Measurements from ENCODE around the gene FAM228A. TPM values are rescaled to one million over a fixed set of nuclear protein-coding genes. Genes with fewer than 3 reads are reported as not detected.

The FAM228A gene
- total RNA-seq, 1 donor from 2014 or later: not detected

GRCh38 chr2:24199968-24200590 is 25.2 kb downstream of the FAM228A start:
- Mint-ChIP-seq H3K4me1 (ENCODE audit: low read depth) (no peaks in the 10 kb centered on the region), H3K27ac (no peak overlapping the region)
- intact Hi-C loops (cut with micrococcal nuclease): no loop called here

GRCh38 chr2:24200799-24201198 is 25.9 kb downstream of the FAM228A start:
- Mint-ChIP-seq H3K27me3 (ENCODE audit: low read depth) (peaks cover 4% of the 10 kb centered on the region), H3K9me3 (no peaks in the 10 kb centered on the region), H3K4me3 (ENCODE audit: low read depth) (no peak overlapping the region), H3K27ac (no peak overlapping the region), H3K36me3 (ENCODE audit: low read depth) (peaks cover 11% of the 10 kb centered on the region), H3K4me1 (ENCODE audit: low read depth) (no peaks in the 10 kb centered on the region)
- DNase-seq (ENCODE audit: low spot score): no peak
- intact Hi-C loops (cut with micrococcal nuclease): no loop called here

More at GRCh38 chr2:24199968-24200590, 25.2 kb downstream of the FAM228A start:
- Mint-ChIP-seq H3K36me3 (ENCODE audit: low read depth) (peaks cover 11% of the 10 kb centered on the region), H3K27me3 (ENCODE audit: low read depth) (peaks cover 7% of the 10 kb centered on the region), H3K4me3 (ENCODE audit: low read depth) (no peak overlapping the region), H3K9me3 (no peaks in the 10 kb centered on the region)
- DNase-seq (ENCODE audit: low spot score): no peak

- Mint-ChIP-seq H3K27ac (no peak overlapping the region), H3K4me1 (ENCODE audit: low read depth) (no peaks in the 10 kb centered on the region), H3K9me3 (no peaks in the 10 kb centered on the region), H3K36me3 (ENCODE audit: low read depth) (peaks cover 14% of the 10 kb centered on the region), H3K4me3 (ENCODE audit: low read depth) (no peak overlapping the region), H3K27me3 (ENCODE audit: low read depth) (no peaks in the 10 kb centered on the region)
- DNase-seq (ENCODE audit: low spot score): no peak
- intact Hi-C loops (cut with micrococcal nuclease): no loop called here
These were observed 28.4 kb downstream of the FAM228A start for GRCh38 chr2:24203029-24203786.

GRCh38 chr2:24203787-24204150 is 28.9 kb downstream of the FAM228A start:
- Mint-ChIP-seq H3K9me3 (no peaks in the 10 kb centered on the region), H3K27ac (no peak overlapping the region), H3K36me3 (ENCODE audit: low read depth) (peaks cover 16% of the 10 kb centered on the region), H3K4me1 (ENCODE audit: low read depth) (no peaks in the 10 kb centered on the region), H3K27me3 (ENCODE audit: low read depth) (no peaks in the 10 kb centered on the region), H3K4me3 (ENCODE audit: low read depth) (no peak overlapping the region)
- intact Hi-C loops (cut with micrococcal nuclease): no loop called here
- DNase-seq (ENCODE audit: low spot score): no peak

- DNase-seq (ENCODE audit: low spot score): no peak
- Mint-ChIP-seq H3K36me3 (ENCODE audit: low read depth) (peaks cover 23% of the 10 kb centered on the region), H3K4me1 (ENCODE audit: low read depth) (no peaks in the 10 kb centered on the region), H3K4me3 (ENCODE audit: low read depth) (no peak overlapping the region), H3K9me3 (no peaks in the 10 kb centered on the region), H3K27ac (no peak overlapping the region), H3K27me3 (ENCODE audit: low read depth) (no peaks in the 10 kb centered on the region)
- intact Hi-C loops (cut with micrococcal nuclease): no loop called here
These were observed 29.7 kb downstream of the FAM228A start for GRCh38 chr2:24204505-24204904.

GRCh38 chr2:24205131-24205530 is 30.3 kb downstream of the FAM228A start:
- Mint-ChIP-seq H3K27ac (no peak overlapping the region), H3K4me3 (ENCODE audit: low read depth) (no peak overlapping the region), H3K9me3 (no peaks in the 10 kb centered on the region), H3K4me1 (ENCODE audit: low read depth) (no peaks in the 10 kb centered on the region), H3K27me3 (ENCODE audit: low read depth) (no peaks in the 10 kb centered on the region), H3K36me3 (ENCODE audit: low read depth) (peaks cover 27% of the 10 kb centered on the region)
- intact Hi-C loops (cut with micrococcal nuclease): no loop called here
- DNase-seq (ENCODE audit: low spot score): no peak

- no peaks in the 10 kb centered on the region for H3K4me1 Mint-ChIP-seq (ENCODE audit: low read depth)
- DNase-seq (ENCODE audit: low spot score): no peak
- H3K9me3 Mint-ChIP-seq: no peaks in the 10 kb centered on the region
- peaks cover 32% of the 10 kb centered on the region for H3K36me3 Mint-ChIP-seq (ENCODE audit: low read depth)
- no peak overlapping the region for H3K4me3 Mint-ChIP-seq (ENCODE audit: low read depth)
- no peaks in the 10 kb centered on the region for H3K27me3 Mint-ChIP-seq (ENCODE audit: low read depth)
- intact Hi-C loops (cut with micrococcal nuclease): no loop called here
- H3K27ac Mint-ChIP-seq: no peak overlapping the region
These were observed 31.4 kb downstream of the FAM228A start for GRCh38 chr2:24206242-24206641.

- no peak overlapping the region for H3K27ac Mint-ChIP-seq
- intact Hi-C loops (cut with micrococcal nuclease): no loop called here
- H3K27me3 Mint-ChIP-seq (ENCODE audit: low read depth): no peaks in the 10 kb centered on the region
These were observed 31.9 kb downstream of the FAM228A start for GRCh38 chr2:24206714-24207113.

GRCh38 chr2:24207359-24207758 is 32.5 kb downstream of the FAM228A start:
- Mint-ChIP-seq H3K4me1 (ENCODE audit: low read depth) (no peaks in the 10 kb centered on the region), H3K27ac (no peak overlapping the region), H3K9me3 (no peaks in the 10 kb centered on the region), H3K4me3 (ENCODE audit: low read depth) (no peak overlapping the region), H3K27me3 (ENCODE audit: low read depth) (no peaks in the 10 kb centered on the region), H3K36me3 (ENCODE audit: low read depth) (peaks cover 38% of the 10 kb centered on the region)
- intact Hi-C loops (cut with micrococcal nuclease): no loop called here
- DNase-seq (ENCODE audit: low spot score): no peak

More at GRCh38 chr2:24206714-24207113, 31.9 kb downstream of the FAM228A start:
- H3K9me3 Mint-ChIP-seq: no peaks in the 10 kb centered on the region
- H3K4me1 Mint-ChIP-seq (ENCODE audit: low read depth): no peaks in the 10 kb centered on the region
- no peak for DNase-seq (ENCODE audit: low spot score)
- no peak overlapping the region for H3K4me3 Mint-ChIP-seq (ENCODE audit: low read depth)
- H3K36me3 Mint-ChIP-seq (ENCODE audit: low read depth): peaks cover 33% of the 10 kb centered on the region

- H3K27ac Mint-ChIP-seq: no peak overlapping the region
- H3K9me3 Mint-ChIP-seq: no peaks in the 10 kb centered on the region
- no peaks in the 10 kb centered on the region for H3K4me1 Mint-ChIP-seq (ENCODE audit: low read depth)
- H3K4me3 Mint-ChIP-seq (ENCODE audit: low read depth): no peak overlapping the region
- no peak for DNase-seq (ENCODE audit: low spot score)
- intact Hi-C loops (cut with micrococcal nuclease): no loop called here
- H3K27me3 Mint-ChIP-seq (ENCODE audit: low read depth): no peaks in the 10 kb centered on the region
- H3K36me3 Mint-ChIP-seq (ENCODE audit: low read depth): peaks cover 39% of the 10 kb centered on the region
These were observed 33.6 kb downstream of the FAM228A start for GRCh38 chr2:24208490-24208889.

GRCh38 chr2:24209389-24210105 is 34.7 kb downstream of the FAM228A start:
- Mint-ChIP-seq H3K4me3 (ENCODE audit: low read depth) (no peak overlapping the region), H3K36me3 (ENCODE audit: low read depth) (peaks cover 32% of the 10 kb centered on the region), H3K27me3 (ENCODE audit: low read depth) (no peaks in the 10 kb centered on the region), H3K9me3 (no peaks in the 10 kb centered on the region), H3K27ac (no peak overlapping the region), H3K4me1 (ENCODE audit: low read depth) (no peaks in the 10 kb centered on the region)
- no peak for DNase-seq (ENCODE audit: low spot score)
- intact Hi-C loops (cut with micrococcal nuclease): no loop called here

- Mint-ChIP-seq H3K4me3 (ENCODE audit: low read depth) (no peak overlapping the region), H3K36me3 (ENCODE audit: low read depth) (peaks cover 32% of the 10 kb centered on the region), H3K4me1 (ENCODE audit: low read depth) (no peaks in the 10 kb centered on the region), H3K27ac (no peak overlapping the region), H3K27me3 (ENCODE audit: low read depth) (no peaks in the 10 kb centered on the region), H3K9me3 (no peaks in the 10 kb centered on the region)
- intact Hi-C loops (cut with micrococcal nuclease): no loop called here
- no peak for DNase-seq (ENCODE audit: low spot score)
These were observed 35.2 kb downstream of the FAM228A start for GRCh38 chr2:24210106-24210455.

GRCh38 chr2:24210723-24211122 is 35.9 kb downstream of the FAM228A start:
- no peak overlapping the region for H3K27ac Mint-ChIP-seq
- no peaks in the 10 kb centered on the region for H3K4me1 Mint-ChIP-seq (ENCODE audit: low read depth)
- intact Hi-C loops (cut with micrococcal nuclease): no loop called here
- H3K4me3 Mint-ChIP-seq (ENCODE audit: low read depth): no peak overlapping the region
- no peaks in the 10 kb centered on the region for H3K27me3 Mint-ChIP-seq (ENCODE audit: low read depth)
- H3K9me3 Mint-ChIP-seq: no peaks in the 10 kb centered on the region
- no peak for DNase-seq (ENCODE audit: low spot score)
- peaks cover 32% of the 10 kb centered on the region for H3K36me3 Mint-ChIP-seq (ENCODE audit: low read depth)
